GM18870 (cell line): ENCODE data around the gene FAM83E.
"Not testable (repeated sequence)": the region's sequence is repeated elsewhere in the genome, so short reads cannot be mapped to it uniquely, and the experiment has no call there.

Source experiments
- ATAC-seq: cut with Tn5 transposase; IDR thresholded peaks from one replicate; pipeline ENCODE4 v1.9.1; 2021; ENCODE audit warnings: moderate library complexity; ENCODE audit not compliant: unreplicated experiment

FAM83E gene

DNA sequence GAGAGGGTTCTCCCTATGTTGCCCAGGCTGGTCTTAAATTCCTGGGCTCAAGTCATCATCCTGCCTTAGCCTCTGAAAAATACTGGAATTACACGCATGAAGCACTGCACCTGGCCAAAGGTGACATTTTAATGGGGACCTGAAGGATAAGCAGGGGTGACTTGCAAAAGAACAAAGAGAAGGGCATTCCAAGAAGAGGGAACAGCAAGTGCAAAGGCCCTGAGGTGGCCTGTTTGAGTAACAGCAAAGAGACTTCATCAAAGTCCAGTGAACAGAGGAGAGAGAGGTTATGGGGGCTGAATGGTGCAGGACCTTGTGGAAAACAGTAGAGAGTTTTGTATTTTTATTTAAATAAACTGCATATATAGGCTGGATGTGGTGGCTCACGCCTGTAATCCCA lies 27.0 kb upstream of the FAM83E start:
- ATAC-seq: no peak

DNA sequence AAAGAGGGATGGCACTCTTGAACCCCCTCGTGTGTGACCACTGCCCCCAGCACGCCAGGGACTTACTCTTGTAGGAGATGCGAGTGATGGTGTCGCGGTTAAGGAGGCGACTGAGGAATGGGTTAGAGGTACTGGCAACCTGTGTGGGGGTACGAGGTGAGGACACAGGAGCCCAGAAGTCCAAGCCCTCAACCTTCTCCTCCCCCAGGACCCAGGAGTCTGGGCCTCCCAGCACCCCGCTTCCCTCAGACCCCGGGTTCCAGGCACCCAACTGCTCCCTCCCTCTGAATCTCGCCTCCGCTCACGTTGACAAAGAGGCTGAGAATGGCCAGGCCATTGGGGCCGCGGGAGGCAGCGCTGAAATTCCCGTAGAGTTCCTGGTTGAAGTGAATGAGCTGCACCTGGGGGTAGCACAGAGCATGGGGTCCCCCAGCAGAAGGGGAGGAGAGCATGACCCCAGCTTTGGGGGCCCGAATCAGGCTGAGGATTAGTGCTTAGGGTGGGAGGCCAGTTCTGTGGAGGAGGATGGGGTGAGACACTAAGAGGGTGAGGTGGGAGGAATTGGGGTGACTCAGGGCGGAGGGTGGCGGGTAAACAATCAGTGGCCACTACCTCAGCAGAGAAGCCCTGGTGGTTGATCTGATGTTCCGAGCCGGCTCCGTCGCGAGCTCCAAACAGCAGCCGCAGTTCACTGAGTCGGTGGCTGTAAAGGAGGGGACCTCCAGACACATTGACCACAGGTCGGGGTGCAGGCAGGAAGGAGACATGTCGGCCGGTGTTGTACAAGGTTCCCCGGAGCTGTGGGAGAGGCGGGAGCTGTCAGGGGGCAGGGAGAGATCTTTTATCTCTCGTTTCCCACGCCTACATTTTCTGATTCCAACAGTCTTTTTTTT lies 24.9 kb upstream of the FAM83E start:
- ATAC-seq: no peak

DNA sequence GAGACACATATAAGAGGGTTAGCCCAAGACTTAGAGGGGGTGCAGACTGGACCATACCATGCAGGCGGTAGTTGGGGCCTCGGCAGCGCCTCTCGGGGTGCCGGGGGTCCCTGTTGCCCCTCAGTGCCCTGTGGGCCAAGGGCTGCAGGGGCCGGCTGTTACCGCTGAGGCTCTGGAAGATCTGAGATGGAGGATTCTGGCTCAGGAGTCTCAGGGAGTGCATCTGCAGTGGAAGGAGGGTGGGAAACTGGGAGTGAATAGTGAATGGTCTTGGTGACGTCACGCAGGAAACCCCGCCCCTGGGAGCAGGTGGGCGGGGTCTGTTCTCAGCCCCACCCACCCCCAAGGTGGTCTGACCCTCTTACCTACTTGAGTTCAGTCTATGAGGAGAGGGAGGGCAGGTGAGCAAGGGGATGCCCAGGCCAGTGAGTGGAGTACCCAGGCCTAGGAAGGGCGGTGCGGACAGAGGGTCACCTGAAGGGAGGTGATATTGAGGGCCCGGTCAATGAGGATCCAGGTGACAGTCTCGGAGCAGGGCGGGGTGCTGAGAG lies 24.0 kb upstream of the FAM83E start:
- ATAC-seq: no peak

DNA sequence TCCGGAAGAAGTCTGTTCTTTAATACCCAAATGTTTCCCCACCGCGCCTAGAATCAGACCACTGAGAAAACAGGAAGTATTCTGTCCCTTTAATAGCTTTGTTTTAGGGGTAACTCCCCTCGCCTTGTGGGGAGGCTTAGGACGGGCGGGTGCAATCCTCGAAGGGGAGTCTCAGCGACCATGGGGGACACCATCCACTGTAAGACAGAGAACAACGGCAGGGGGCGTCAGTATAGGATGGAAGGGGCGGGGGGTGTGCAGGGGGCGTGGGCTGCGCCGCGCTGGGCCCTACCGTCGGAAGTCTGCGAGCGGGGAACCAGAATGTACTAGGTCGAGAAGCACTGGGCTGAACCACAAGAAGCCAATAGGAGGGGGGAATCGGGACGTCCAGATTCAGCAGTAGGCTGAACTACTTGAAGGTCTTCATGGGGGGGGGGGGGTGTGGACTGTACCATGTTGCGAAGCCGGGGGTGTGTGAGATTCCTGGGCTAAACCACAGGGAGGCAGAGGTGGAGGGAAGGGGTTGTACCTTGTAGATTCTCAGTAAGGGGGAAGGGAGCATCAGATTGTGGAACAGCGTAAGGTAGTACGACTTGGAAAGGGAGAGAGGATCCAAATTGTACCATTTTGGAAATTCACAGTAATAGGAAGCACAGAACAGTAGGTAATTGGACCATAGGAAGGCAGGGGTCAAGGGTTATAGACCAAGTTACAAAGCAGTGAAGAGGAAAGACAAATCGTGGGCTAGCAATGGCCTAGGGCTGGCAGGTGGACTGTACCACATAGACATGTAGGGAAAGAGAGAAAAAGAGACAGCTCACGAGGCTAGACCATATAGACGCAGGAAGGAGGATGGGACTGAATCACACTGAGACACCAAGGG lies 23.3 kb upstream of the FAM83E start:
- peak; percentile 11 for ATAC-seq

DNA sequence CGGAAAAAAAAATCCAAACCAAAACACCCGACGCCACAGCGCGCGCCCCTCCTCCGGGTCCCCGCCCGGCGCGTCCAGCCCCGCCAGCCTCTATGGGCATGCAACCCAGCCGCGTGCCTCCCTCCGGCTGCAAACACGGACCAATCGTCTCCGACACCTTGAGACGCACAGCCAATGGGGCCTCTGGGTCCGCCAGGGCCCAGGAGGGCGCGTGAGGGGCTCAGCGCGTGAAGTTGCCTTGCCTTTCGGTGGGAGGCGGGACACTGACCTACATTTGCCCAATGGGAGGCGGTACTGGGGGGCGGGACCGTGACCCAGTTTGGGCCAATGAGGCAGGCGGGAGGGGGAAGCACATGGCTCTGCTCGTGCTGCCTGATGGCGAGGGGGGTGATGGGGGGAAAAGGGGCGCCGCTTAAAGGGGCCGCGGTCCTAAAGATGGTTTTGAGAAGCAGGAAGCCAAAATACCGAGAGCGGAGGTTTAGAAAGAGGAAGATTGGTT lies 22.6 kb upstream of the FAM83E start:
- peak; percentile 71 for ATAC-seq

DNA sequence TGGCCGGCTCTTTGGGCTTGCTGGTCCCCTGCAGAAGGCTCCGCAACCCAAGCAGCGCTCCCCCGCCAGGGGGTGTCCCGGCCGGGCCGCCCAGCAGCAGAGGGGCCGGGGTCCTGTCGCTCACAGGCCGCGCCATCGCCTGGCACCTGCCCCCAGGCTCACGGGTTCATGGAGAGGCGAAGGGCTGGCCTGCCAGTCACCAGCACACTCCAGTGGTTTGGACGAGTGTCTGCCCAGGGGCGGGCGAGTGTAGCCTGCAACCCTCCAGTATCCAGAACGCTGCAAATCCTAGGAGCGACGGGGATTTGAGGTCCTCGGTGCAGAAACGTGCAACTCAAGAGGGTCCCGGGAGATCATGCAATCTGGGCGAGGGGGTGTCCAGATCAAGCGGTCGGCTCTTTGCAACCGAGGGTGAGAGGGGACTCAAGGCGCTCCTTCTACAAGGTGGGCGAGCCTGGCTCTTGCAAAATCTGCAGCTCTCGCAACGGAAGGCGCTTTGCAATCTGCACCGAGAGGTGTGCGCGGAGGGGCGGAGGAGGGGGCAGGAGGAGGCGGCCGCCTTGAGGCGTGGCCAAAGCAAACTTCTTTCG lies 22.1 kb upstream of the FAM83E start, which contains the start of gene DBP:
Gene DBP, minus strand, starts transcription at position 521 of the 590 bp plus-strand sequence. Its CDS starts 385 bp downstream, at position 136.
- no peak for ATAC-seq

DNA sequence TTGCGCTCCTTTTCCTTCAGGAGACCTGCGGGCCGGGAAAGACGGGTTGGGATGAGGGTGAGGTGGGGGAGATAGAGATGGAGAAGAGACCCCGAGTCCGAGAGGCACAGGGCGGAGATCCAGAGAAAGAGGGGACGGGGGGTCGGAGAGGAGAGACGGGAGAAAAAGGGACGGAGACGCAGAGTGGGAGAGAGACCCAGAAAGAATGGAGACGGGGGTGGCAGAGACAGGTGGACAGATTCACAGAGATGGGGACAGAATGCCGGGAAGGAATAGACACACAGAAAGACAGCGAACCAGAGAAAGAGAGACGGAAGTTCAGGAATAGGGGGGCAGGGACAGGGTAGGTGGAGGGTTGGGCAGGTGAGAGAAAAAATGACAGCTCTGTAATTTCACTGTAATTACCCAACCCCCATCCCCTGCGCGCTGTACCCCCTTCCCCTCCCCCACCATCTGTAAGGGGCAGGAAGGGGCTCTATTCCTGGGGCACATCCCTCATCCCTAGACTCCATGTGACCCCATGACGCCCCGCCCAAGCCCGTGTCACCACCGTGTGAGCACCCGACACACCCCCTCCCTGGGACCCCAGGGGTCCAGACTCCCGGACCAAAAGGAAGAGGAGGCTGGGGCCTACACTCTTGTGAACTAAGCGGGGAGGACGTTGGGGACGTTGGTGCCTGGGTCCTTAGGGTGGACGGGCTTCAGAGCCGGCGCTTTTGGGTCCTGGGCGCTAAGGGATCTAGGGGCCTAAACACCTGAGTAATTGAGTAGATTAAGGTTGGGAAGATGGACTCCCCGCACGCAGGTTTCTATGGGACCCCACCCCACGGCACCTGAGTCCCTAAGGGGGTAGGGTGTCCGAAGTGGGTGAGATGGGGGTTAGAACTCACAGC lies 21.3 kb upstream of the FAM83E start:
- no peak for ATAC-seq

DNA sequence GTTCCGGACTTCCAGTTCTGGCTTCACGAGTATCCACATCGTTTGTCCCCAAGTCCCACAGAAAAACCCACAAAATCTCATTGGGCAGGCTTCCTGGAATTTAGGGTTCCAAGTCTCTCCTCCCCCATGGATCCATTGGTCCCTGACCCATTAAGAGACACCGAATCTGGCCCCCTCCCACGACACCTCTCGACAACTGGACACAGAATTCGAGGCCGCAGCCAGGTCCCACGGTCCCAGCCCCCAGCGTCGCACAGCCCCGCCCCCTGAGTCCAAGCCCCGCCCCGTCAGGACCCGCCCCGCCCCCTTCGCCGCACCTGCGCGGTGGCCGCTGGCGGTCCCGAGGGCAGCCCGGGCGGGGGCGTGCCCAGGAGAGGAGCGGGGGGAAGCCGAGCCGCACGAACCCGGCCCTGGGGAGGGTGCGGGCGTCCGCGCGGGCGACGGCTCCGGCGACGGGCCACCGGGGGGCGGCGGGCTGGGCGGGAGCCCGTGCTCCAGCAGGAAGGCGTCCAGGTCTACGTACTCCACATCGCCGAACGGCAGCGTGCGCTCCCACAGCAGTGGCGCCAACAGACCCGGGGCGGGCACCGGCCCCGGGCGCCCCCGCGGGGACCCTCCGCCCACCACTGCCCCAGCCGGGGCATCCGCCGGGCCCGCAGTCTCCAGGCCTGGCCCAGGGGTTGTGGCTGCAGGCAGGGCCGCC lies 20.5 kb upstream of the FAM83E start:
- no peak for ATAC-seq

DNA sequence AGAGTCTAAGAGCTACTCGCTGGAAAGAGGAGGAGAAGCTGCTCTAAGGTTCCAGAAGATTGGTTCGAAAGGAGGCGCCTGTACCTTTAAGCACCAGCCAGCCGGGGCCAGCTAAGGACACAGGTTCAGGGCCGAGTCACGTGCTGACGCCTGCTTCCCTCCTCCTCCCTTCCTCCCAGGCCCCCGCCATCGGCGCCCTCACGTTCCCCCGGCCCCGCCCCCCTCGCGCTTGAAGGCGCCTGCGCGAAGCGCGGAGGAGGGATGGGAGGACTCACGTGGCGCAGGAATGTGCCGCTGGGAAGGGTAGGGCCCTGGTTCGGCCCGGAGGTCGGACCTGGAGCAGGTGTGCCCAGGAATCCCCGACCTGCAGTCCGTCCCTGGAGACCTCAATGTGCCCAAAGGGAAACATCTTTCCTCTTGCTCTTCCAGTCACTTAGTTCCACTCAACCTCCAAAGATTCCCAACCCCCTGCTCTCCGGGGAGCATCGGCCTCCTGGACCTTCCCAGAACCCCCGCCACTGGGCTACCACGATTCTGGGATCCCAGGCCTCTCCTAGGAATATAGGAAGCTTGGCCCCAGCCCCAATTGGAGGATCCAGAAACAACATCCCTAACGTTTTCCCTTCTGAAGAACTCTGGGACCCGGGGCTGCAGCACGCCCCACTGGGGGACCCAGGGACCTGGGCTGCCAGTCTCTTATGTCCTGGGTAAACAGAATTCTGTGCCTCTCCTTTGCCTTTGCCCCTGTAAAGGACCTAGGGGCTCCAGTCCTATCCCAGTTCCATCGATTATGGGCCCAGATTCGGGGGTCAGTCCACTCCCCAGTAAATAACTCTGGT lies 19.8 kb upstream of the FAM83E start:
- ATAC-seq: peak; percentile 27

DNA sequence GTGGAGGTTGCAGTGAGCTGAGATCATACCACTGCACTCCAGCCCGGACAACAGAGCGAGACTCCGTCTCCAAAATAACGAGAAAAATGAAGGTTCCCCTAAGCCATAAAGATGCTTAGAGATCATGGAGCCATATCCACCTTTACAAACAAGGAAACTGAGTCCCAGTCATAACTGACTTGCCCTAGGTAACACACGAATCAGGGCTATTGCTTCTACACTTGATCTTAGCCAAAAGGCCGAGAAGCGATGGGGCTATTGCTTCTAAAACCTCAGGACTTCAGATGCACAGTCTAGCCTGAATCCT lies 19.1 kb upstream of the FAM83E start:
- no peak for ATAC-seq

DNA sequence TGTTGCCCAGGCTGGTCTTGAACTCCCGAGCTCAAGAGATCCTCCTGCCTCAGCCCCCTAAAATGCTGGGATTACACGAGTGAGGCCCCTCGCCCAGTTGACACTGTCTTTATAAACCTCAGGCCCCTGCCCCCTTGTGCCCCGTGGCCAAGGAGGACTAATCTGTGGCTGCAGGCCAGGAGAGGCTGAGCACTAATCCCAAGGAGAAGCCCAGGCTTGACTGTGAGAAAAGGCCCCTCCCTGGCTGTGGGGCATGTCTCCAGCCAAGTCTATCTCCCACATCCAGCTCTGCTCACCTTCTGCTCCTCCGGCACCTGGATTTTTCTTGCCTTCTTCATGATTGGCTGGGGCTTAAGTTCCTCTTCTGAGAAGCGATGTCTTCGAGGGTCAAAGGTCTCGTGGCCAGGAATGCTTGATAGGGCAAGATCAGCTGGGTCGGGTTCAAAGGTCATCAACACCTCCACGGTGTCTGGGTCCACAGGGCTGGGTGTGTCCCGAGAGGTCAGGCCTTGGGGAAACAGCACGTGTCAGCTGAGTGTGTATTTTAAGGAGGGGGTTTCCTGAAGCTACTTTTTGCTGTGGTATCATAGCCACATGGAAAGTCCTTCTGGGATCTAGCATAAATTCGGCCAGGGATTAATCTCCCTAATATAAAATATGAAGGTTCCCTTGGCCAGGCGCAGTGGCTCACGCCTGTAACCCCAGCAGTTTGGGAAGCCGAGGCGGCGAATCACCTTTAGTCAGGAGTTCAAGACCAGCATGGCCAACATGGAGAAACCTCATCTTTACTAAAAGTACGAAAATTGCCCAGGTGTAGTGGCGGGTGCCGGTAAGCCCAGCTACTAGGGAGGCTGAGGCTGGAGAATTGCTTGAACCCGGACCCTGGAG lies 18.5 kb upstream of the FAM83E start:
- ATAC-seq: no peak

DNA sequence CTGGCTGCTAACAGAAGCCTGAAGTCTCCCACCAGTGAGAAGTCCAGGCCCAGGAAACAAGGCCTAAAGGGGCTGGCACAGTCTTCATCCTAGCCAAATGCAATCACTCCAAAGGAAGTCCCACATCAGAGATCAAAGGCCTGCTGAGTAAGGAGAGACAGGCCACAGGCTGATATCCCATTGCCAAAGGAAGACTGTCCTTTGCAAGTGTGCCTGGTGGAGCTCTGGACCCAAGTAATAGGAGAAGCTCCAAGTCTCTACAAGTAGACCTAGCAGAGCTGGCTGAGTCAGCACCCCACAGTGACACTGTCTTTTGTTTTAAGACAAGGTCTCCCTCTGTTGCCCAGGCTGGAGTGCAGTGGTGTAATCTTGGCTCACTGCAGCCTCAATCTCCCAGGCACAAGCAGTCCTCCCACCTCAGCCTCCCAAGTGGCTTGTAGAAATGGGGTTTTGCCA lies 17.8 kb upstream of the FAM83E start:
- no peak for ATAC-seq

DNA sequence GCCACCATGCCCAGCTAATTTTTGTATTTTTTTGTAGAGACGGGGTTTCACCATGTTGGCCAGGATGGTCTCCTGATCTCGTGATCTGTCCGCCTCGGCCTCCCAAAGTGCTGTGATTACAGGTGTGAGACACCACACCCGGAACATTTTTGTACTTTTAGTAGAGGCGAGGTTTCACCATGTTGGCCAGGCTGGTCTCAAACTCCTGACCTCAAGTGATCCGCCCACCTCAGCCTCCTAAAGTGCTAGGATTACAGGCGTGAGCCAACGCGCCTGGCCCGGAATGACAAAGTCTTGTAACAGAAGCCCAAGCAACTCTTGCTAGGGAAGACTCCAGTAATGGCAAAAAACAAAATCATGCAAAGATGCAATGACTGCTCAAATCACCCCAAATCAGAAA lies 17.4 kb upstream of the FAM83E start:
- not testable (repeated sequence) for ATAC-seq

DNA sequence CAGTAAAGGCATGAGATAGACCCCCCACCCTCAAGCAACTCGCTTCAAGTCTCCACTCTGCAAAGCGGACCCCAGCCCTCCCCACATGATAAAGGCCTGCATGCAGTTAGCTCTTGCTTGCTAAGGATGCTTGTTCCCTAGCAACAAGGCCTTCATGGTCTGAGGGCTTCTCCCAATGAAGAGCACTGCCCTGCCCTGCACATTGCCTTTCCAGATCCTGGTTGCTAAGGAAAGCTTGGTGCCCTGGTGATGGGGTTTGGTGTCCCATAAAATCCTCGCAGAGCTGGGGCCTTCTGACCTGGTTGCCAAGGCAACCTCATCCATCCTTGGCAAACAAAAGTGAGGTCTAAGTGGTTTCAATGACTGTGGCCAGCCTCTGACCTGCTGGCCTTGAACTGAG lies 16.3 kb upstream of the FAM83E start:
- no peak for ATAC-seq

DNA sequence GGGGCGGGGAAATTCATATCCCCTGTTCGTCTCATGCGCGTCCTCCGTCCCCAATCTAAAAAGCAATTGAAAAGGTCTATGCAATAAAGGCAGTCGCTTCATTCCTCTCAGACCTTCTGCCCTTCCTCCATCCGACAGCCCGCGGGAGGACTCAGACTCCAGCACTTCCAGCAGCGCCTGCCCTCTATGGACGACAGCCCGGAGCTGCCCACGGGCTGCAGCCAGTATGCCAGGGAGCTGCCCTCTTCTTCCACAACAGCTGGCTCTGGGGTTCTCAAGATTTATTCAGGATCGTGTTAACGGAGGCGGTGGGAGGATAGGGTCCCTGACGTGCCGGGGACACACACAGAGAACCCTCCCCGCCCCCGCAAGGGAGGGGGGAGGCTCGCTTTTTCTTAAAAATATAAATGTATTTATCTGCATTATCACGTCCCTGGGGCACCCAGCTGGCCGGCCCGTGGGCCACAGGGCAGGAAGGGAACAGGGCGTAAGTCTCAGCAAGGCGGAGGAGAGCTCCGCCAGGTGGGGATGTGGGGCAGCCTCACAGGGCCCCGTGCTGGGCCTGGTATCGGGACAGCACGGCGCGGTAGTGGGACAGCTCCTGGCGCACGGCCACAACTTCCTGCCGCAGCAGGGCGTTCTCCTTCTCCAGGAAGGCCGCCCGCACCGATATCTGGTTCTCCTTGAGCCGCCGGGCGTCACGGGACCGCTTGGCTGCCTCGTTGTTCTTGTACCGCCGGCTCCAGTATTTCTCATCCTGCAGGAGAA lies 15.6 kb upstream of the FAM83E start:
- ATAC-seq: no peak

DNA sequence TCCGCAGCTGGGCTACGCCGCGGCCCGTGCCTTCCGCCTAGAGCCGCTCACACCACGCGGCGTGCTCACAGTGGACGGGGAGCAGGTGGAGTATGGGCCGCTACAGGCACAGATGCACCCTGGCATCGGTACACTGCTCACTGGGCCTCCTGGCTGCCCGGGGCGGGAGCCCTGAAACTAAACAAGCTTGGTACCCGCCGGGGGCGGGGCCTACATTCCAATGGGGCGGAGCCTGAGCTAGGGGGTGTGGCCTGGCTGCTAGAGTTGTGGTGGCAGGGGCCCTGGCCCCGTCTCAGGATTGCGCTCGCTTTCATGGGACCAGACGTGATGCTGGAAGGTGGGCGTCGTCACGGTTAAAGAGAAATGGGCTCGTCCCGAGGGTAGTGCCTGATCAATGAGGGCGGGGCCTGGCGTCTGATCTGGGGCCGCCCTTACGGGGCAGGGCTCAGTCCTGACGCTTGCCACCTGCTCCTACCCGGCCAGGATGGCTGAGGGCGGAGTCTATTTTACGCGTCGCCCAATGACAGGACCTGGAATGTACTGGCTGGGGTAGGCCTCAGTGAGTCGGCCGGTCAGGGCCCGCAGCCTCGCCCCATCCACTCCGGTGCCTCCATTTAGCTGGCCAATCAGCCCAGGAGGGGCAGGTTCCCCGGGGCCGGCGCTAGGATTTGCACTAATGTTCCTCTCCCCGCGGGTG lies 14.9 kb upstream of the FAM83E start:
- ATAC-seq: no peak
